Ovary (tissue), 9 donors: ENCODE measurements around the gene TMEM207. TPM values are rescaled to one million over a fixed set of nuclear protein-coding genes. Genes with fewer than 3 reads are reported as not detected.

Experiments used
- DNase-seq, 5 donors: peaks; one replicate each; pipeline ENCODE4 v3.0.0-alpha.2; 2019 to 2020
- H3K27ac ChIP-seq, 2 donors: fragments of 200-600 bp; one replicate each; pipeline versions ENCODE4 v1.5.1 to v1.8.0; 2019 to 2022
- H3K27me3 ChIP-seq: fragments of 200-600 bp; one replicate; pipeline ENCODE4 v1.8.0; 2022
- H3K36me3 ChIP-seq: fragments of 200-600 bp; sonication (generic); one replicate; pipeline ENCODE4 v1.5.1; 2019
- H3K4me1 ChIP-seq: one replicate; pipeline ENCODE4 v1.8.1; 2013; ENCODE audit warnings: mild to moderate bottlenecking, moderate library complexity; ENCODE audit not compliant: insufficient read depth
- H3K4me3 ChIP-seq: fragments of 200-600 bp; sonication (generic); one replicate; pipeline ENCODE4 v1.5.1; 2017
- H3K9me3 ChIP-seq, 2 donors: fragments of 200-600 bp in 1 of 2; sonication (generic) in 1 of 2; one replicate each; pipeline versions ENCODE4 v1.5.1 to v1.8.1; 2013 to 2019; ENCODE audit warnings: mild to moderate bottlenecking in 1 of 2, moderate library complexity in 1 of 2
- CTCF ChIP-seq, 3 donors: fragments of 450-650 bp in 2 of 3; fragments of 200-600 bp in 1 of 3; IDR thresholded peaks; one replicate each; pipeline versions ENCODE4 v1.5.1 to v1.8.0; 2016 to 2022; ENCODE audit warnings: antibody characterized with exemption in 3 of 3, mild to moderate bottlenecking in 1 of 3
- EP300 ChIP-seq: sonication (generic); formaldehyde crosslinking; IDR thresholded peaks from one replicate; pipeline ENCODE4 v1.6.1; 2017; ENCODE audit warnings: antibody characterized with exemption
- POLR2A ChIP-seq: fragments of 450-650 bp; IDR thresholded peaks from one replicate; pipeline ENCODE4 v1.6.1; 2017; ENCODE audit warnings: antibody characterized with exemption, mild to moderate bottlenecking, moderate library complexity
- intact Hi-C, 4 donors: fragments of 100-400 bp; cut with DNase I; formaldehyde crosslinking; loops; one replicate each; pipeline versions ENCODE4 v1.11.0 to v1.15.1; 2022 to 2023
- polyA plus RNA-seq, 2 donors: library from polyadenylated mRNA; stranded (reverse); fragments of 200-250 nt in 1 of 2; fragments of 350-450 nt in 1 of 2; fragmentation: Illumina TruSeq in 1 of 2; extraction: RNeasy Lipid Tissue Mini Kit (QIAGEN cat#74804) in 1 of 2; gene quantifications; one replicate each; pipeline ENCODE4 v1.2.3, GENCODE V29; 2013 to 2014
- total RNA-seq, 7 donors: library from RNA; depleted of rRNA in 2 of 7; stranded (reverse); fragments of >200 nt in 2 of 7; fragmentation: NEBNext Ultra II Directional in 3 of 7; extraction: Animal tissue kit (Norgen Biotek cat#: 25700) in 3 of 7; gene quantifications; one replicate each; pipeline versions ENCODE4 v1.1.0 to v1.2.4, GENCODE V29; 2016 to 2023
- donor health status: DM: no; HTN: no; CAD: no; lungs with moderate emphysema.
- donor health status: DM: no; HTN: no; CAD: no.
- donor health status: Bipolar disorder and iron deficiency.
- donor health status: DM: yes; HTN: yes; CAD: no.
- donor health status: DM: no; HTN: no; CAD: no.
- donor health status: DM: yes; HTN: yes; CAD: no.

TMEM207 gene
- total and polyA plus RNA-seq, 9 donors = not detected

DNA sequence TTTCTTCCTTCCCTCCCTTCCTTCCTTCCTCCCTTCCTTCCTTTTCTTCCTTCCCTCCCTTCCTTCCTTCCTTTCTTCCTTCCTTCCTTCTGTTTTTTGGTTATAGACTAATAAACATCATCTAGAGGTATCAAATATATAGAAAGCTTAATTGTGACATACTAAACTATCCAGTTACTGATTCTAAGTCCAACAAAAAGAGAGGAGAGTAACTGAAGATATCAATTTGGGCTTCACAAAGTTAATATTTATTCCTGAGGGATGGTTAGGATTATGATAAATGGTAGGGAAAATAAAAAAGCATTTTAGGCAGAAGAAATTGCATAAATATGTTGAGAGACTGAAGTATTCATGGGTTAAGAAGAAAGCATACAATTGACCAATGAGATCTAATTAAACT, 69.5 kb downstream of the TMEM207 start:
- Histone ChIP-seq H3K36me3 (no peaks in the 10 kb centered on the region), H3K4me3 (no peak overlapping the region), H3K4me1 (no peaks in the 10 kb centered on the region), H3K27ac (no peak overlapping the region), H3K27me3 (no peaks in the 10 kb centered on the region), H3K9me3 (no peaks in the 10 kb centered on the region)
- intact Hi-C loops = no loop called here
- TF ChIP-seq EP300 = no peak
- no peak for TF ChIP-seq CTCF (IDR thresholded peaks at IDR 0.05)
- no peak for TF ChIP-seq POLR2A
- DNase-seq = no peak

Other genes starting within 250 kb of the TMEM207 start
- gene CLDN1, start 127.5 kb downstream of the TMEM207 start, total RNA-seq = 100 to 1,000 TPM in 1 of 7 donors, 10 to 100 TPM in 4, 1 to 10 TPM in 2; 1.8 to 258 (median 13.2) TPM
- 10 to 100 TPM in 1 of 2 donors, 1 to 10 TPM in 1; 9.9 to 21.5 TPM for gene CLDN1, start 127.5 kb downstream of the TMEM207 start, polyA plus RNA-seq
- gene CLDN16, start 61.7 kb downstream of the TMEM207 start, total RNA-seq = 1 to 10 TPM in 1 of 7 donors, under 1 TPM in 4, not detected in 2; 0.12 to 5.2 (median 0.28) TPM
- gene CLDN16, start 61.7 kb downstream of the TMEM207 start, polyA plus RNA-seq = under 1 TPM; 0.06 to 0.08 TPM
- gene IL1RAP, start 64.2 kb upstream of the TMEM207 start, total RNA-seq = 10 to 100 TPM in 3 of 7 donors, 1 to 10 TPM in 4; 5.0 to 20.3 (median 10.0) TPM
- 1 to 10 TPM; 3.2 to 7.8 TPM for gene IL1RAP, start 64.2 kb upstream of the TMEM207 start, polyA plus RNA-seq